Measurements from ENCODE around the gene HNRNPUL1. TPM values are rescaled to one million over a fixed set of nuclear protein-coding genes. Genes with fewer than 3 reads are reported as not detected.

HNRNPUL1 gene
- total and polyA plus RNA-seq, 10 of the 15 experiments (the other 5 are each of a cell fraction or from before 2014, with no cell fraction given): 11.1 to 276 (median 117) TPM

- no peak for TF ChIP-seq USF2 (IDR thresholded peaks at IDR 0.05; ENCODE audit: borderline replicate concordance, low read depth, low read length)
- TF ChIP-seq TBL1XR1 (IDR thresholded peaks at IDR 0.05; ENCODE audit: low read depth, low read length): no peak; the same call in 1 of the 2 replicates
- TF ChIP-seq CEBPB (IDR thresholded peaks at IDR 0.05; ENCODE audit: borderline replicate concordance in 1 of 2, low read depth in 2 of 2, low read length in 2 of 2): no peak
- no peak; the same call in 1 of the 2 replicates for TF ChIP-seq EED (IDR thresholded peaks at IDR 0.05; ENCODE audit: low read depth)
- no peak; the same call in 1 of the 2 replicates for TF ChIP-seq RUNX3 (IDR thresholded peaks at IDR 0.05; ENCODE audit: low read length)
- TF ChIP-seq, protein P1, sequence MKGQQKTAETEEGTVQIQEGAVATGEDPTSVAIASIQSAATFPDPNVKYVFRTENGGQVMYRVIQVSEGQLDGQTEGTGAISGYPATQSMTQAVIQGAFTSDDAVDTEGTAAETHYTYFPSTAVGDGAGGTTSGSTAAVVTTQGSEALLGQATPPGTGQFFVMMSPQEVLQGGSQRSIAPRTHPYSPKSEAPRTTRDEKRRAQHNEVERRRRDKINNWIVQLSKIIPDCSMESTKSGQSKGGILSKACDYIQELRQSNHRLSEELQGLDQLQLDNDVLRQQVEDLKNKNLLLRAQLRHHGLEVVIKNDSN (IDR thresholded peaks at IDR 0.05; ENCODE audit: borderline replicate concordance, extremely low read length, insufficient read depth, low read depth, low read length): no peak
- TF ChIP-seq, protein P2, sequence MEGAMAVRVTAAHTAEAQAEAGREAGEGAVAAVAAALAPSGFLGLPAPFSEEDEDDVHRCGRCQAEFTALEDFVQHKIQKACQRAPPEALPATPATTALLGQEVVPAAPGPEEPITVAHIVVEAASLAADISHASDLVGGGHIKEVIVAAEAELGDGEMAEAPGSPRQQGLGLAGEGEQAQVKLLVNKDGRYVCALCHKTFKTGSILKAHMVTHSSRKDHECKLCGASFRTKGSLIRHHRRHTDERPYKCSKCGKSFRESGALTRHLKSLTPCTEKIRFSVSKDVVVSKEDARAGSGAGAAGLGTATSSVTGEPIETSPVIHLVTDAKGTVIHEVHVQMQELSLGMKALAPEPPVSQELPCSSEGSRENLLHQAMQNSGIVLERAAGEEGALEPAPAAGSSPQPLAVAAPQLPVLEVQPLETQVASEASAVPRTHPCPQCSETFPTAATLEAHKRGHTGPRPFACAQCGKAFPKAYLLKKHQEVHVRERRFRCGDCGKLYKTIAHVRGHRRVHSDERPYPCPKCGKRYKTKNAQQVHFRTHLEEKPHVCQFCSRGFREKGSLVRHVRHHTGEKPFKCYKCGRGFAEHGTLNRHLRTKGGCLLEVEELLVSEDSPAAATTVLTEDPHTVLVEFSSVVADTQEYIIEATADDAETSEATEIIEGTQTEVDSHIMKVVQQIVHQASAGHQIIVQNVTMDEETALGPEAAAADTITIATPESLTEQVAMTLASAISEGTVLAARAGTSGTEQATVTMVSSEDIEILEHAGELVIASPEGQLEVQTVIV (IDR thresholded peaks at IDR 0.05; ENCODE audit: borderline replicate concordance, partially characterized antibody): no peak
- TF ChIP-seq RB1 (IDR thresholded peaks at IDR 0.05; ENCODE audit: borderline replicate concordance): no peak
- TF ChIP-seq GABPA (IDR thresholded peaks at IDR 0.05; ENCODE audit: low read depth): no peak
- TF ChIP-seq BCL11A (IDR thresholded peaks at IDR 0.05; ENCODE audit: low read depth, low read length): no peak
- no peak for TF ChIP-seq SMAD1 (IDR thresholded peaks at IDR 0.05; ENCODE audit: low read depth, partially characterized antibody)
- TF ChIP-seq ZNF24 (IDR thresholded peaks at IDR 0.05): no peak
- TF ChIP-seq, protein P3, sequence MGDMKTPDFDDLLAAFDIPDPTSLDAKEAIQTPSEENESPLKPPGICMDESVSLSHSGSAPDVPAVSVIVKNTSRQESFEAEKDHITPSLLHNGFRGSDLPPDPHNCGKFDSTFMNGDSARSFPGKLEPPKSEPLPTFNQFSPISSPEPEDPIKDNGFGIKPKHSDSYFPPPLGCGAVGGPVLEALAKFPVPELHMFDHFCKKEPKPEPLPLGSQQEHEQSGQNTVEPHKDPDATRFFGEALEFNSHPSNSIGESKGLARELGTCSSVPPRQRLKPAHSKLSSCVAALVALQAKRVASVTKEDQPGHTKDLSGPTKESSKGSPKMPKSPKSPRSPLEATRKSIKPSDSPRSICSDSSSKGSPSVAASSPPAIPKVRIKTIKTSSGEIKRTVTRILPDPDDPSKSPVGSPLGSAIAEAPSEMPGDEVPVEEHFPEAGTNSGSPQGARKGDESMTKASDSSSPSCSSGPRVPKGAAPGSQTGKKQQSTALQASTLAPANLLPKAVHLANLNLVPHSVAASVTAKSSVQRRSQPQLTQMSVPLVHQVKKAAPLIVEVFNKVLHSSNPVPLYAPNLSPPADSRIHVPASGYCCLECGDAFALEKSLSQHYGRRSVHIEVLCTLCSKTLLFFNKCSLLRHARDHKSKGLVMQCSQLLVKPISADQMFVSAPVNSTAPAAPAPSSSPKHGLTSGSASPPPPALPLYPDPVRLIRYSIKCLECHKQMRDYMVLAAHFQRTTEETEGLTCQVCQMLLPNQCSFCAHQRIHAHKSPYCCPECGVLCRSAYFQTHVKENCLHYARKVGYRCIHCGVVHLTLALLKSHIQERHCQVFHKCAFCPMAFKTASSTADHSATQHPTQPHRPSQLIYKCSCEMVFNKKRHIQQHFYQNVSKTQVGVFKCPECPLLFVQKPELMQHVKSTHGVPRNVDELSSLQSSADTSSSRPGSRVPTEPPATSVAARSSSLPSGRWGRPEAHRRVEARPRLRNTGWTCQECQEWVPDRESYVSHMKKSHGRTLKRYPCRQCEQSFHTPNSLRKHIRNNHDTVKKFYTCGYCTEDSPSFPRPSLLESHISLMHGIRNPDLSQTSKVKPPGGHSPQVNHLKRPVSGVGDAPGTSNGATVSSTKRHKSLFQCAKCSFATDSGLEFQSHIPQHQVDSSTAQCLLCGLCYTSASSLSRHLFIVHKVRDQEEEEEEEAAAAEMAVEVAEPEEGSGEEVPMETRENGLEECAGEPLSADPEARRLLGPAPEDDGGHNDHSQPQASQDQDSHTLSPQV (IDR thresholded peaks at IDR 0.05): no peak
- no peak for TF ChIP-seq YBX1 (IDR thresholded peaks at IDR 0.05)
- TF ChIP-seq SIN3A (IDR thresholded peaks at IDR 0.05; ENCODE audit: low read depth, low read length): no peak
- no peak for TF ChIP-seq RCOR1 (conservative IDR thresholded peaks at IDR 0.05; ENCODE audit: low read depth, low read length)
- TF ChIP-seq, protein P4, sequence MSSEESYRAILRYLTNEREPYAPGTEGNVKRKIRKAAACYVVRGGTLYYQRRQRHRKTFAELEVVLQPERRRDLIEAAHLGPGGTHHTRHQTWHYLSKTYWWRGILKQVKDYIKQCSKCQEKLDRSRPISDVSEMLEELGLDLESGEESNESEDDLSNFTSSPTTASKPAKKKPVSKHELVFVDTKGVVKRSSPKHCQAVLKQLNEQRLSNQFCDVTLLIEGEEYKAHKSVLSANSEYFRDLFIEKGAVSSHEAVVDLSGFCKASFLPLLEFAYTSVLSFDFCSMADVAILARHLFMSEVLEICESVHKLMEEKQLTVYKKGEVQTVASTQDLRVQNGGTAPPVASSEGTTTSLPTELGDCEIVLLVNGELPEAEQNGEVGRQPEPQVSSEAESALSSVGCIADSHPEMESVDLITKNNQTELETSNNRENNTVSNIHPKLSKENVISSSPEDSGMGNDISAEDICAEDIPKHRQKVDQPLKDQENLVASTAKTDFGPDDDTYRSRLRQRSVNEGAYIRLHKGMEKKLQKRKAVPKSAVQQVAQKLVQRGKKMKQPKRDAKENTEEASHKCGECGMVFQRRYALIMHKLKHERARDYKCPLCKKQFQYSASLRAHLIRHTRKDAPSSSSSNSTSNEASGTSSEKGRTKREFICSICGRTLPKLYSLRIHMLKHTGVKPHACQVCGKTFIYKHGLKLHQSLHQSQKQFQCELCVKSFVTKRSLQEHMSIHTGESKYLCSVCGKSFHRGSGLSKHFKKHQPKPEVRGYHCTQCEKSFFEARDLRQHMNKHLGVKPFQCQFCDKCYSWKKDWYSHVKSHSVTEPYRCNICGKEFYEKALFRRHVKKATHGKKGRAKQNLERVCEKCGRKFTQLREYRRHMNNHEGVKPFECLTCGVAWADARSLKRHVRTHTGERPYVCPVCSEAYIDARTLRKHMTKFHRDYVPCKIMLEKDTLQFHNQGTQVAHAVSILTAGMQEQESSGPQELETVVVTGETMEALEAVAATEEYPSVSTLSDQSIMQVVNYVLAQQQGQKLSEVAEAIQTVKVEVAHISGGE (CRISPR knock-in tag; IDR thresholded peaks at IDR 0.05): no peak
Measured at GRCh38 chr19:41264581-41265394, 616 bp downstream of the HNRNPUL1 start (continued).
